GM12873 (cell line): Measurements from ENCODE around the gene TMEM139.

Source experiments
- CTCF ChIP-seq: IDR thresholded peaks from 2 replicates; pipeline ENCODE4 v1.5.1; 2012; ENCODE audit warnings: low read depth, mild to moderate bottlenecking, moderate library complexity, low read length, control low read depth; ENCODE audit not compliant: insufficient read depth; ENCODE audit errors: missing control alignments

Gene TMEM139

GRCh38 chr7:143271240-143271639 lies 13.5 kb upstream of the TMEM139 start:
- TF ChIP-seq CTCF = no peak

DNA sequence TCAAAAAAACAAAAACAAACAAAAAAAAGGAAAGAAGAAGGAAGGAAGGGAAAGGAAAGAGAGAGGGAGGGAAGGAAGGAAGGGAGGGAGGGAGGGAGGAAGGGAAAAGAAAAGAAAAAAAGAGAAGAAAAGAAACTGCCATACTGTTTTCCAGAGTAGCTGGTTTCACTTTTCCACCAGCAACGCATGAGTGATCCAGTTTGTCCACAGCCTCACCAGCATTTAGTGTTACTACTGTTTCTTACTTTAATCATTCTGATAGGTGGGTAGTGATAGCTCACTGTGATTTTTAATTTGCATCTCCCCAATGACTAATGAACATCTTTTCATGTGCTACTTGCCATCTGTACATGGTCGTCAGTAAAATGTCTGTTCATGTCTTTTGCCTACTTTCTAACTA lies 11.9 kb upstream of the TMEM139 start:
- TF ChIP-seq CTCF = no peak

DNA sequence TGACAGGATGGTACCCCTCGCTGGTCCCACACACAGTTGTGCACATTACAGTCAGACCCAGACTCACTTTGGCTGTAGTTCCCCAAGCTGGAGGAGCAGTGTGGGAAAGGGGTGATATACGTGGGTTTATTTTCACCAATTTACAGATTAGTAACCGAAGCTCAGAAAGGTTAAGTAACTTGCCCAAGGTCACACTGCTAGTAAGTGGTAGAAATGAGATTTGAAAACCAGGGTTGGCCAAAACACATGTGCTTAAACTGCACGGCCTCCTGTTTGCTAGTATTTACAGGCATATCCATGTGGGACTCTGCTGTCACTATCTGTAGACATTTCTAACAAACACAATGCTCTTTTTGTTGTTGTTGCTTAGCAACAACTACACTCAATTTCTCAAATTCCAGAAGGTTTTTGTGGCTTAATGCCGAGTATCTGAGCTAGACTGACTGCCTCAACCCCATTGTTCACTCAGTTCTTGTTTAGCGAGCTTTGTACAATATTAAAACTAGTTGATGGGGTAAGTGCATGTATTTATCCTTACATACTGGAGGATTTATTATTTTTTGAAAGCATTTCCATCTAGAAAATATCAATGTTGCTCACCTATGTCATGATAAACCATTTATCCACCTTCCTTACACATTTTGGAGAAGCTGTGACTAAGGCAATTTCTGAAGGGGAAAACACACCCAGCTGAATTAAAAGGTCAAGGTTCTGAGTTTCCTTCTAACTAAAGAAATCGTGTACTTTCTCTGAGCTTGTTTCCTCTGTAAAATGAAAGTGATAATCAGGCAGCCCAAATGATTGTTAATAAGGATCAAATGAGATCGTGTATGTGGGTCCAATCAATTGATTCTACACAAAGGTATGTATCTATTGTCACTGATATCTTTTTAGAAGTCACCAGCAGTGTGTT lies 5.3 kb upstream of the TMEM139 start:
- no peak for TF ChIP-seq CTCF

DNA sequence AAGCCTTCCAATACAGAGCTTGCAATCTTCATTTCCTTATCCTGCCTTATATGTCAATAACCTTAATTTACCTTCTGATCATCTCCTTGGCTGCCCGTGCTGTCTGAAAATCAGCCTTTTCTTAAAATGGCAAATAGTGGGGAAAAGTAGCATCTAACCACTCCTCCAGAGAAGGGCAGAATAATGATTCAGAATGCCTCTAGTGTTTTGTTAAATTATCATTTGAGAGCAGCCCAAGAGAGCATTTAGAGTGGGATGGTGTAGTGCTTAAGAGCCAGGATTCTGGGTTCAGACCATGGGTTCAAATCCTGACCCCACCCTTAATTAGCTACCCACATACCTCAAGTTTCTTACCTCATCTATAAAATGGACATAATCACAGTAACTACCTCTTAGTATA lies 4.6 kb upstream of the TMEM139 start:
- no peak for TF ChIP-seq CTCF

GRCh38 chr7:143280566-143280965 lies 4.2 kb upstream of the TMEM139 start:
- no peak for TF ChIP-seq CTCF

- no peak for TF ChIP-seq CTCF
These were observed 3.2 kb upstream of the TMEM139 start for GRCh38 chr7:143281529-143281928.

- no peak for TF ChIP-seq CTCF
These were observed 2.6 kb upstream of the TMEM139 start for GRCh38 chr7:143282124-143282523.
